Type B pancreatic cell (in vitro differentiated cells): ENCODE measurements around the gene DSCAML1. TPM values are rescaled to one million over a fixed set of nuclear protein-coding genes. Genes with fewer than 3 reads are reported as not detected.
A peak's percentile ranks its signal among the peaks of the same experiment; 100 is the strongest.

Source experiments
- DNase-seq: peaks from one replicate; pipeline ENCODE4 v3.0.0; 2021; ENCODE audit warnings: mixed read lengths; ENCODE audit not compliant: unreplicated experiment; ENCODE audit errors: extremely low spot score
- H3K27ac Mint-ChIP-seq: 2 replicates; pipeline ENCODE4 v1.8.0; 2021; ENCODE audit warnings: mild to moderate bottlenecking, mixed read lengths
- H3K27me3 Mint-ChIP-seq: 2 replicates; pipeline ENCODE4 v1.8.0; 2021; ENCODE audit warnings: mixed read lengths
- H3K36me3 Mint-ChIP-seq: 2 replicates; pipeline ENCODE4 v1.8.0; 2021; ENCODE audit warnings: mixed read lengths
- H3K4me1 Mint-ChIP-seq: one replicate; pipeline ENCODE4 v1.8.0; 2021; ENCODE audit warnings: mixed read lengths; ENCODE audit not compliant: unreplicated experiment
- H3K4me3 Mint-ChIP-seq: 2 replicates; pipeline ENCODE4 v1.8.0; 2021; ENCODE audit warnings: mild to moderate bottlenecking, mixed read lengths
- H3K9me3 Mint-ChIP-seq: 2 replicates; pipeline ENCODE4 v1.8.0; 2021; ENCODE audit warnings: mixed read lengths
- CTCF ChIP-seq: fragments of 200-600 bp; sonication (generic); conservative IDR thresholded peaks from 2 replicates; pipeline ENCODE4 v1.5.0; 2021; ENCODE audit warnings: antibody characterized with exemption, mild to moderate bottlenecking
- total RNA-seq: library from RNA; stranded (reverse); gene quantifications from 2 replicates; pipeline ENCODE4 v1.2.1, GENCODE V29; 2021; ENCODE audit warnings: low replicate concordance

The DSCAML1 gene
- total RNA-seq, 1 donor from 2014 or later, result 5.8 TPM

GRCh38 chr11:117517097-117517496 lies 279.9 kb downstream of the DSCAML1 start:
- no peak for DNase-seq
- TF ChIP-seq CTCF, result no peak
- Mint-ChIP-seq H3K27ac (no peak overlapping the region), H3K4me1 (peaks cover 24% of the 10 kb centered on the region), H3K27me3 (peaks cover 20% of the 10 kb centered on the region), H3K36me3 (no peaks in the 10 kb centered on the region), H3K9me3 (no peaks in the 10 kb centered on the region), H3K4me3 (no peak overlapping the region)

- no peak overlapping the region for H3K4me3 Mint-ChIP-seq
- TF ChIP-seq CTCF, result no peak
- H3K27ac Mint-ChIP-seq, result no peak overlapping the region
- no peak for DNase-seq
- no peaks in the 10 kb centered on the region for H3K9me3 Mint-ChIP-seq
- H3K4me1 Mint-ChIP-seq, result peaks cover 32% of the 10 kb centered on the region
- H3K36me3 Mint-ChIP-seq, result no peaks in the 10 kb centered on the region
- peaks cover 19% of the 10 kb centered on the region for H3K27me3 Mint-ChIP-seq
These were observed 280.9 kb downstream of the DSCAML1 start for GRCh38 chr11:117515892-117516787.

GRCh38 chr11:117514256-117514655 lies 282.8 kb downstream of the DSCAML1 start:
- no peaks in the 10 kb centered on the region for H3K36me3 Mint-ChIP-seq
- no peak for DNase-seq
- H3K9me3 Mint-ChIP-seq, result no peaks in the 10 kb centered on the region
- no peak for TF ChIP-seq CTCF
- peaks cover 15% of the 10 kb centered on the region for H3K27me3 Mint-ChIP-seq
- H3K4me3 Mint-ChIP-seq, result no peak overlapping the region
- H3K27ac Mint-ChIP-seq, result peak overlapping the region; percentile 56
- H3K4me1 Mint-ChIP-seq, result peaks cover 25% of the 10 kb centered on the region

GRCh38 chr11:117513666-117514065 lies 283.4 kb downstream of the DSCAML1 start:
- TF ChIP-seq CTCF, result no peak
- H3K4me3 Mint-ChIP-seq, result no peak overlapping the region
- H3K9me3 Mint-ChIP-seq, result no peaks in the 10 kb centered on the region
- peaks cover 12% of the 10 kb centered on the region for H3K27me3 Mint-ChIP-seq
- H3K36me3 Mint-ChIP-seq, result no peaks in the 10 kb centered on the region
- no peak overlapping the region for H3K27ac Mint-ChIP-seq
- DNase-seq, result no peak
- peaks cover 20% of the 10 kb centered on the region for H3K4me1 Mint-ChIP-seq

- Mint-ChIP-seq H3K4me1 (peaks cover 15% of the 10 kb centered on the region), H3K9me3 (no peaks in the 10 kb centered on the region), H3K36me3 (no peaks in the 10 kb centered on the region), H3K27me3 (peaks cover 11% of the 10 kb centered on the region), H3K4me3 (peak overlapping the region; percentile 74), H3K27ac (peak overlapping the region; percentile 80)
- no peak for TF ChIP-seq CTCF
- no peak for DNase-seq
These were observed 285.0 kb downstream of the DSCAML1 start for GRCh38 chr11:117511931-117512539.
